Measurements from ENCODE around the gene ALG8.

The ALG8 gene

DNA sequence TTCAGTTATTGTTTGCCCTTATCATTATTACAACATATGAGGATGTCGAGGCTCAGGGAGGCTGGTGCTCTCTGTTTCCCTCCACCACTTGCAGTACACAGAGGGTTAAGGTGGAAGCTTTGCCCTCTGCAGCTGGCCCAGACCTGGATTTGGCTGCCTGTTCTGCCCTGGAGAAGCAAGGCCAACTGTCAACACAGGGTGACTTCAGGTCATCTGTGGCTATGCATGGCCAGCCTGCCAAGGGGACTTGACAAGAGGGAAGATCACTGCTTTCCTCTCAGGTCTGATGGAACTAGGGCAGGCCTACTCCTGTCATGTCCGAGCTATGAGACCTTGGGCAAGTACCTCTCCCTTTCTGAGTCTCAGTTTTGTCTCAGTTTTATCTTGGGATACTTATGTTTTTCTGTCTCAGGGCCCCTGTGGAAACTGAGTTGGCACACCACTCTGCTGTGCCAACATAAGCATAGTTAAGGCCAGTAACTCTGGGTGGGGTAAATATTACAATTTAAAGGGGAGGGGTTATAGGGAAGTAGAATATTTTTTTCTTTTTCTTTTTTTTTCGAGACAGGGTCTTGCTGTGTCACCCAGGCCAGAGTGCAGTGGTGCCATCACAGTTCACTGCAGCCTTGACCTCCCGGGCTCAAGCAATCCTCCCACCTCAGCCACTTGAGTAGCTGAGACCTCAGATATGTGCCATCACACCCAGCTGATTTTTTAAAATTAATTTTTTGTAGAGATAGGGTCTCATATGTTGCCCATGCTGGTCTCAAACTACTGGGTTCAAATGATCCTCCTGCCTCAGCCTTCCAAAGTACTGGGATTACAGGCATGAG is 78.1 kb downstream of the ALG8 start:
- TF ChIP-seq, protein P1, sequence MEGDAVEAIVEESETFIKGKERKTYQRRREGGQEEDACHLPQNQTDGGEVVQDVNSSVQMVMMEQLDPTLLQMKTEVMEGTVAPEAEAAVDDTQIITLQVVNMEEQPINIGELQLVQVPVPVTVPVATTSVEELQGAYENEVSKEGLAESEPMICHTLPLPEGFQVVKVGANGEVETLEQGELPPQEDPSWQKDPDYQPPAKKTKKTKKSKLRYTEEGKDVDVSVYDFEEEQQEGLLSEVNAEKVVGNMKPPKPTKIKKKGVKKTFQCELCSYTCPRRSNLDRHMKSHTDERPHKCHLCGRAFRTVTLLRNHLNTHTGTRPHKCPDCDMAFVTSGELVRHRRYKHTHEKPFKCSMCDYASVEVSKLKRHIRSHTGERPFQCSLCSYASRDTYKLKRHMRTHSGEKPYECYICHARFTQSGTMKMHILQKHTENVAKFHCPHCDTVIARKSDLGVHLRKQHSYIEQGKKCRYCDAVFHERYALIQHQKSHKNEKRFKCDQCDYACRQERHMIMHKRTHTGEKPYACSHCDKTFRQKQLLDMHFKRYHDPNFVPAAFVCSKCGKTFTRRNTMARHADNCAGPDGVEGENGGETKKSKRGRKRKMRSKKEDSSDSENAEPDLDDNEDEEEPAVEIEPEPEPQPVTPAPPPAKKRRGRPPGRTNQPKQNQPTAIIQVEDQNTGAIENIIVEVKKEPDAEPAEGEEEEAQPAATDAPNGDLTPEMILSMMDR (IDR thresholded peaks at IDR 0.05), result no peak

DNA sequence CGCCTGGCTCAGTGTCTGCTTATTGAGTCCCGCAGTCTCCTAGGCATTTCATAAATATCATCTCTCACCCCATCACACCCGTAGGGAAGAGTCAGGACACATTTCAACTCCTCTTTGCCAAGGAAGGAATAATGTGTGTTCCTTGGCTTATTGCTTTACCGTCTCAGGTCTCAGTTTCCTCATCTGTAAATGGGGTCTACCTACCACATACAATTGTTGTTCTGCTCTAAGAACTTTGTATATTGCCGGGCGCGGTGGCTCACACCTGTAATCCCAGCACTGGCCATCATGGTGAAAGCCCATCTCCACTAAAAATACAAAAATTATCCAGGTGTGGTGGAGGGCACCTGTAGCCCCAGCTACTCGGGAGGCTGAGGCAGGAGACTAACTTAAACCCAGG is 78.9 kb downstream of the ALG8 start:
- TF ChIP-seq, protein P1 (IDR thresholded peaks at IDR 0.05), result no peak

DNA sequence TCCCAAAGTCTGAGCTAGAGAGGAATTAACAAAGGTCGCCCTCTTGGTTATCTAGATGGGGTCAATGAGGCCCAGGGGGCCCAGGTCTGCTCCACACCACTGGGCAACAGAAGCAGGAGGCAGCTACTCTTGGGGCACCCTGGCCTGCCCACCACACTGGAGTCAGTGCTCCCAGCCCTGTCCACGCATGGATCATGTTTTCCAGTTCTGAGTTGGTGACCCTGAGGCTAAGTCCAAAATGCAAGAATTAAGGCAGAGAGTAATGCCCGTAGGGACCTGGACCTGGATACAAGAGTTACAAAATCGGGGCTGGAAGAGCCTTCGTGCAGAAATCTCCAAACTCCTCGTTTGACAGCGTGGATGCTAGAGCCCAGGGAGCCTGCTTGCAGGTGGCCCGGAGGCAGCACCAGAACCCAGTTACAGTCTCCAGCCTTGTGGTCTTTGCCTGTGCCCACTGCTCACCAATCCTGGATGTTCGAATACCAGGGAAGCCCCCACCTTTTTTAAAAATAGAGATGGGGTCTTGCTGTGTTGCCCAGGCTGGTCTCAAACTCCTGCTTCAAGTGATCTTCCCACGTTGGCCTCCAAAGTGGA is 81.9 kb downstream of the ALG8 start:
- TF ChIP-seq, protein P1 (IDR thresholded peaks at IDR 0.05), result no peak

DNA sequence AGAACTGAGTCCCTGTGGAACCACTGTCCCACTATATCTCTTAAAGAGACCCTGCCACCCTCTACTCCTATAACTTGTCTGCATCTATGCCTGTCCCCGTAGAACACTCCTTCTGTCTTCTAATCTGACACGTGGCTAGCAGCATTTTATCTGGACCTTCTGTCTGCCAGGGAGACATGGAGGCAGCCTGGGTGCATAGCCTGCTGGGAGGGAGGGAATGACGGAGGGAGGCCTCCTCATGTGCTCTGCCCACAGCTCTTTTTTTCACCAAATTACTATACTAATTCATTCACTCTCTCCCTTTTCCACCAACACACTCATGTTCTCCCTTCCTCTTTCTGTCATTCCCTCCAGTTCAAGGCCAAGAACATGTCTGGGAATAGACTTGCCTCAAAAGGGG is 83.3 kb downstream of the ALG8 start:
- TF ChIP-seq, protein P1 (IDR thresholded peaks at IDR 0.05), result no peak

DNA sequence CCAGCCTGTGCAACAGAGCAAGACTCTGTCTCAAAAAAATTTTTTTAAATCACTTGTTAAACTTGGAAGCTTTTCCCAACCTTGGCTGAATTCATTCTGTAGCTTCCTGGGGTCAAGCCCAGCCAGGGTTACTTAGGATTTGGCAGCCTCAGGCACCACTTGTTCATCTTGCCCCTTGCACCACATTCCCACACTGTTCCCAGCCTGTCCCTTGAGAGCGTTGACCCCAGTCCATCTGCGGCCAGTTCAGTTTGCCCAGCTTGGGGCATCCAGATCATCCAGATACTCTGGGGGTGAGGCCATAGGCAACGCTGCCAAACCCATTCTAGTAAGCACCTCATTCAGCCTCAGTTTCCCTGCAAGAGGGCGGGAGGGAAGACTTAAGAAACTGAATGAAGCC is 84.5 kb downstream of the ALG8 start:
- TF ChIP-seq, protein P1 (IDR thresholded peaks at IDR 0.05), result no peak

DNA sequence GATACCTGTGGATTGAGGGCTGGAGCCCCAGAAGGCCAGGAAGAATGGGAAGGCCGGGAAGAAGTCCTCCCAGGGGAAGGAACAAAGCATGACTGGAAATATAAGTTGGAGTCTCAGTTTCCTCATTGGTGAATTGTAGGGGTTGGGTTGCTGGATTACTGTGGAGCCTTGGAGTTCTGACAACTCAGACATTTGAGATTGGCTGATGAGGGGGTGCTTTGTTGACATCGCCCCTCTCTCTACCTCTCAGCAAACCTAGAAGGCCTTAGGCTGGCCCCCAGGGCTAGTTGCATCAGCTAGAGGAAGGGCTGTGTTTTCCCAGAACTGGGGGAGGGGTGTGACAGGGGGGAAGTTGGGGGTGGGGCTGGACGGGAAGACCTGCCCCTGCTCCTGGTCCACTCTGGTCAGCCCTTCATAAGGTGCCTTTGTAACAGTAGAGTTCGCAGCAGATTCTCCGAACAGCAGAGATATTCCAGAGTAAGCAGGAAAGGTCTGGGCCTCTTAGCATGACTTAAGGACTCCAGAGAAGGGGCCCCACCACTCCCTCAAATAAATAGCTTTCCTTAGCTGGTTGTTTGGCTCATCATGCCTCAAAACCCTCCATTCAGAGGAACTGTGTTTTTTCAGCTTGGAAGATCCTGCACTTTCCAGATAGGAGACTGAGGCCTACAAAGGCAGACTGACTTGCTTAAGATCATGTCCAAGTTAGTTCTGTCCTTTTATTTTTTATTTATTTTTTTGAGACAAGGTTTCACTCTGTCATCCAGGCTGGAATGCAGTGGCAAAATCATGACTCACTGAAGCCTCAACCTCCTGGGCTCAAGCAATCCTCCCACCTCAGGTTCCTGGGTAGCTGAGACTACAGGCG is 88.2 kb downstream of the ALG8 start:
- TF ChIP-seq, protein P1 (IDR thresholded peaks at IDR 0.05), result no peak
